Measurements from ENCODE around the gene TPP1. TPM values are rescaled to one million over a fixed set of nuclear protein-coding genes. Genes with fewer than 3 reads are reported as not detected.

The TPP1 gene
- total and polyA plus RNA-seq, 10 of the 15 experiments (the other 5 are each of a cell fraction or from before 2014, with no cell fraction given) = 7.5 to 64.6 (median 38.3) TPM

DNA sequence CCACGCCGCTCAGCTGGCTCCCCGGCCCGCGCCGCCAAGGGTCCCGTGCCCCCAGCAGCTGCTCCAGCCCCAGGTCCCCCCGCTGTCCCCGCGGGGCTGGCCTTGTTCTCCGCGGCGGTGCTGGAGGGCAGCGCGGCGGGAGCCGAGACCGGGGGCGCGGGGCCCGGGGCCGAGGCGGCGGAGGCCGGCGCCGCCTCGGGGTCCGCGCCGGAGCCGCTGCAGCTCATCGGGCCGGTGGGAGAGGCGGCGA is 7.3 kb downstream of the TPP1 start (continued):
- TF ChIP-seq, protein P1, sequence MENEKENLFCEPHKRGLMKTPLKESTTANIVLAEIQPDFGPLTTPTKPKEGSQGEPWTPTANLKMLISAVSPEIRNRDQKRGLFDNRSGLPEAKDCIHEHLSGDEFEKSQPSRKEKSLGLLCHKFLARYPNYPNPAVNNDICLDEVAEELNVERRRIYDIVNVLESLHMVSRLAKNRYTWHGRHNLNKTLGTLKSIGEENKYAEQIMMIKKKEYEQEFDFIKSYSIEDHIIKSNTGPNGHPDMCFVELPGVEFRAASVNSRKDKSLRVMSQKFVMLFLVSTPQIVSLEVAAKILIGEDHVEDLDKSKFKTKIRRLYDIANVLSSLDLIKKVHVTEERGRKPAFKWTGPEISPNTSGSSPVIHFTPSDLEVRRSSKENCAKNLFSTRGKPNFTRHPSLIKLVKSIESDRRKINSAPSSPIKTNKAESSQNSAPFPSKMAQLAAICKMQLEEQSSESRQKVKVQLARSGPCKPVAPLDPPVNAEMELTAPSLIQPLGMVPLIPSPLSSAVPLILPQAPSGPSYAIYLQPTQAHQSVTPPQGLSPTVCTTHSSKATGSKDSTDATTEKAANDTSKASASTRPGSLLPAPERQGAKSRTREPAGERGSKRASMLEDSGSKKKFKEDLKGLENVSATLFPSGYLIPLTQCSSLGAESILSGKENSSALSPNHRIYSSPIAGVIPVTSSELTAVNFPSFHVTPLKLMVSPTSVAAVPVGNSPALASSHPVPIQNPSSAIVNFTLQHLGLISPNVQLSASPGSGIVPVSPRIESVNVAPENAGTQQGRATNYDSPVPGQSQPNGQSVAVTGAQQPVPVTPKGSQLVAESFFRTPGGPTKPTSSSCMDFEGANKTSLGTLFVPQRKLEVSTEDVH (IDR thresholded peaks at IDR 0.05; ENCODE audit: low read depth, partially characterized antibody) = no peak
- TF ChIP-seq PAX5 (IDR thresholded peaks at IDR 0.05; ENCODE audit: borderline replicate concordance, low read depth, low read length) (no peak), SMAD1 (IDR thresholded peaks at IDR 0.05; ENCODE audit: low read depth, partially characterized antibody) (no peak), GABPA (IDR thresholded peaks at IDR 0.05; ENCODE audit: low read depth) (no peak), MEF2A (IDR thresholded peaks at IDR 0.05; ENCODE audit: insufficient read depth, low read depth, low read length) (no peak), MXI1 (IDR thresholded peaks at IDR 0.05; ENCODE audit: low read depth, low read length) (no peak), JUNB (IDR thresholded peaks at IDR 0.05) (no peak), NR2C1 (IDR thresholded peaks at IDR 0.05) (peak; percentile 42), HDAC2 (IDR thresholded peaks at IDR 0.05) (no peak), ZNF217 (IDR thresholded peaks at IDR 0.05) (peak; percentile 51; the same call in 1 of the 2 replicates), KAT2A (conservative IDR thresholded peaks at IDR 0.05; ENCODE audit: control insufficient read depth, low read depth, low read length) (no peak), NRF1 (conservative IDR thresholded peaks at IDR 0.05; ENCODE audit: low read depth, low read length) (no peak), ATF7 (IDR thresholded peaks at IDR 0.05; ENCODE audit: low read depth) (no peak), MYC (IDR thresholded peaks at IDR 0.05; ENCODE audit: insufficient read depth, insufficient read length, insufficient replicate concordance, low read length, severe bottlenecking) (no peak)
- TF ChIP-seq, protein P2, sequence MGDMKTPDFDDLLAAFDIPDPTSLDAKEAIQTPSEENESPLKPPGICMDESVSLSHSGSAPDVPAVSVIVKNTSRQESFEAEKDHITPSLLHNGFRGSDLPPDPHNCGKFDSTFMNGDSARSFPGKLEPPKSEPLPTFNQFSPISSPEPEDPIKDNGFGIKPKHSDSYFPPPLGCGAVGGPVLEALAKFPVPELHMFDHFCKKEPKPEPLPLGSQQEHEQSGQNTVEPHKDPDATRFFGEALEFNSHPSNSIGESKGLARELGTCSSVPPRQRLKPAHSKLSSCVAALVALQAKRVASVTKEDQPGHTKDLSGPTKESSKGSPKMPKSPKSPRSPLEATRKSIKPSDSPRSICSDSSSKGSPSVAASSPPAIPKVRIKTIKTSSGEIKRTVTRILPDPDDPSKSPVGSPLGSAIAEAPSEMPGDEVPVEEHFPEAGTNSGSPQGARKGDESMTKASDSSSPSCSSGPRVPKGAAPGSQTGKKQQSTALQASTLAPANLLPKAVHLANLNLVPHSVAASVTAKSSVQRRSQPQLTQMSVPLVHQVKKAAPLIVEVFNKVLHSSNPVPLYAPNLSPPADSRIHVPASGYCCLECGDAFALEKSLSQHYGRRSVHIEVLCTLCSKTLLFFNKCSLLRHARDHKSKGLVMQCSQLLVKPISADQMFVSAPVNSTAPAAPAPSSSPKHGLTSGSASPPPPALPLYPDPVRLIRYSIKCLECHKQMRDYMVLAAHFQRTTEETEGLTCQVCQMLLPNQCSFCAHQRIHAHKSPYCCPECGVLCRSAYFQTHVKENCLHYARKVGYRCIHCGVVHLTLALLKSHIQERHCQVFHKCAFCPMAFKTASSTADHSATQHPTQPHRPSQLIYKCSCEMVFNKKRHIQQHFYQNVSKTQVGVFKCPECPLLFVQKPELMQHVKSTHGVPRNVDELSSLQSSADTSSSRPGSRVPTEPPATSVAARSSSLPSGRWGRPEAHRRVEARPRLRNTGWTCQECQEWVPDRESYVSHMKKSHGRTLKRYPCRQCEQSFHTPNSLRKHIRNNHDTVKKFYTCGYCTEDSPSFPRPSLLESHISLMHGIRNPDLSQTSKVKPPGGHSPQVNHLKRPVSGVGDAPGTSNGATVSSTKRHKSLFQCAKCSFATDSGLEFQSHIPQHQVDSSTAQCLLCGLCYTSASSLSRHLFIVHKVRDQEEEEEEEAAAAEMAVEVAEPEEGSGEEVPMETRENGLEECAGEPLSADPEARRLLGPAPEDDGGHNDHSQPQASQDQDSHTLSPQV (IDR thresholded peaks at IDR 0.05) = no peak
- TF ChIP-seq, protein P3, sequence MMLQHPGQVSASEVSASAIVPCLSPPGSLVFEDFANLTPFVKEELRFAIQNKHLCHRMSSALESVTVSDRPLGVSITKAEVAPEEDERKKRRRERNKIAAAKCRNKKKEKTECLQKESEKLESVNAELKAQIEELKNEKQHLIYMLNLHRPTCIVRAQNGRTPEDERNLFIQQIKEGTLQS (IDR thresholded peaks at IDR 0.05; ENCODE audit: borderline replicate concordance, extremely low read depth, low read depth, low read length) = no peak
- TF ChIP-seq, protein P4, sequence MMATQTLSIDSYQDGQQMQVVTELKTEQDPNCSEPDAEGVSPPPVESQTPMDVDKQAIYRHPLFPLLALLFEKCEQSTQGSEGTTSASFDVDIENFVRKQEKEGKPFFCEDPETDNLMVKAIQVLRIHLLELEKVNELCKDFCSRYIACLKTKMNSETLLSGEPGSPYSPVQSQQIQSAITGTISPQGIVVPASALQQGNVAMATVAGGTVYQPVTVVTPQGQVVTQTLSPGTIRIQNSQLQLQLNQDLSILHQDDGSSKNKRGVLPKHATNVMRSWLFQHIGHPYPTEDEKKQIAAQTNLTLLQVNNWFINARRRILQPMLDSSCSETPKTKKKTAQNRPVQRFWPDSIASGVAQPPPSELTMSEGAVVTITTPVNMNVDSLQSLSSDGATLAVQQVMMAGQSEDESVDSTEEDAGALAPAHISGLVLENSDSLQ (IDR thresholded peaks at IDR 0.05) = no peak
- TF ChIP-seq, protein P5, sequence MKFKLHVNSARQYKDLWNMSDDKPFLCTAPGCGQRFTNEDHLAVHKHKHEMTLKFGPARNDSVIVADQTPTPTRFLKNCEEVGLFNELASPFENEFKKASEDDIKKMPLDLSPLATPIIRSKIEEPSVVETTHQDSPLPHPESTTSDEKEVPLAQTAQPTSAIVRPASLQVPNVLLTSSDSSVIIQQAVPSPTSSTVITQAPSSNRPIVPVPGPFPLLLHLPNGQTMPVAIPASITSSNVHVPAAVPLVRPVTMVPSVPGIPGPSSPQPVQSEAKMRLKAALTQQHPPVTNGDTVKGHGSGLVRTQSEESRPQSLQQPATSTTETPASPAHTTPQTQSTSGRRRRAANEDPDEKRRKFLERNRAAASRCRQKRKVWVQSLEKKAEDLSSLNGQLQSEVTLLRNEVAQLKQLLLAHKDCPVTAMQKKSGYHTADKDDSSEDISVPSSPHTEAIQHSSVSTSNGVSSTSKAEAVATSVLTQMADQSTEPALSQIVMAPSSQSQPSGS (IDR thresholded peaks at IDR 0.05; ENCODE audit: low read length) = no peak
- TF ChIP-seq, protein P6, sequence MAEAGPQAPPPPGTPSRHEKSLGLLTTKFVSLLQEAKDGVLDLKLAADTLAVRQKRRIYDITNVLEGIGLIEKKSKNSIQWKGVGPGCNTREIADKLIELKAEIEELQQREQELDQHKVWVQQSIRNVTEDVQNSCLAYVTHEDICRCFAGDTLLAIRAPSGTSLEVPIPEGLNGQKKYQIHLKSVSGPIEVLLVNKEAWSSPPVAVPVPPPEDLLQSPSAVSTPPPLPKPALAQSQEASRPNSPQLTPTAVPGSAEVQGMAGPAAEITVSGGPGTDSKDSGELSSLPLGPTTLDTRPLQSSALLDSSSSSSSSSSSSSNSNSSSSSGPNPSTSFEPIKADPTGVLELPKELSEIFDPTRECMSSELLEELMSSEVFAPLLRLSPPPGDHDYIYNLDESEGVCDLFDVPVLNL (IDR thresholded peaks at IDR 0.05; ENCODE audit: low read depth, low read length) = no peak

Data from GM12878 (cell line).